HEK293T (cell line): ENCODE data around the gene REPIN1.

ENCODE experiments used
- CTCF ChIA-PET: fragments of 350-600 bp; formaldehyde crosslinking; extraction: SDS; loops from one replicate; lab custom pipeline; 2021; ENCODE audit warnings: antibody characterized with exemption, inconsistent platforms; lab: Yijun Ruan, JAX
- POLR2A ChIA-PET: fragments of 350-600 bp; formaldehyde crosslinking; extraction: SDS; loops from one replicate; lab custom pipeline; 2020; ENCODE audit warnings: antibody characterized with exemption, inconsistent platforms; lab: Yijun Ruan, JAX
- DNase-seq: peaks from one replicate; pipeline ENCODE4 v3.0.0; 2012; ENCODE audit warnings: mixed read lengths; ENCODE audit errors: extremely low spot score
- ARNT ChIP-seq: fragments of 450-650 bp; IDR thresholded peaks from 2 replicates; pipeline ENCODE4 v1.6.1; 2017; ENCODE audit warnings: mild to moderate bottlenecking
- BHLHE40 ChIP-seq: fragments of 450-650 bp; IDR thresholded peaks from 2 replicates; pipeline ENCODE4 v1.6.1; 2016; ENCODE audit warnings: mild to moderate bottlenecking, moderate library complexity, borderline replicate concordance
- CTBP1 ChIP-seq: fragments of 450-650 bp; IDR thresholded peaks from 2 replicates; pipeline ENCODE4 v1.6.1; 2016; ENCODE audit warnings: borderline replicate concordance
- ELF4 ChIP-seq: fragments of 450-650 bp; IDR thresholded peaks from 2 replicates; pipeline ENCODE4 v1.6.1; 2017; ENCODE audit warnings: antibody characterized with exemption
- FOXA1 ChIP-seq: fragments of 450-650 bp; IDR thresholded peaks from 2 replicates; pipeline ENCODE4 v1.6.1; 2016; ENCODE audit warnings: mild to moderate bottlenecking
- FOXK2 ChIP-seq: fragments of 450-650 bp; IDR thresholded peaks from 2 replicates; pipeline ENCODE4 v1.6.1; 2016; ENCODE audit warnings: mild to moderate bottlenecking
- FOXM1 ChIP-seq: fragments of 450-650 bp; IDR thresholded peaks from 2 replicates; pipeline ENCODE4 v1.6.1; 2017; ENCODE audit warnings: mild to moderate bottlenecking, borderline replicate concordance
- HDGF ChIP-seq: fragments of 450-650 bp; IDR thresholded peaks from 2 replicates; pipeline ENCODE4 v1.6.1; 2017; ENCODE audit warnings: antibody characterized with exemption, borderline replicate concordance
- L3MBTL2 ChIP-seq: fragments of 450-650 bp; conservative IDR thresholded peaks from 2 replicates; pipeline ENCODE4 v1.6.1; 2016; ENCODE audit warnings: mild to moderate bottlenecking
- LEF1 ChIP-seq: fragments of 450-650 bp; IDR thresholded peaks from 2 replicates; pipeline ENCODE4 v1.6.1; 2017; ENCODE audit warnings: mild to moderate bottlenecking, borderline replicate concordance
- NFRKB ChIP-seq: fragments of 450-650 bp; IDR thresholded peaks from 2 replicates; pipeline ENCODE4 v1.6.1; 2016; ENCODE audit warnings: mild to moderate bottlenecking, moderate library complexity
- SP1 ChIP-seq: fragments of 450-650 bp; IDR thresholded peaks from 2 replicates; pipeline ENCODE4 v1.6.1; 2017
- SUZ12 ChIP-seq: fragments of 450-650 bp; IDR thresholded peaks from 2 replicates; pipeline ENCODE4 v1.6.1; 2016; ENCODE audit warnings: mild to moderate bottlenecking
- TARDBP ChIP-seq: fragments of 450-650 bp; IDR thresholded peaks from 2 replicates; pipeline ENCODE4 v1.6.1; 2016
- ZNF384 ChIP-seq: fragments of 450-650 bp; IDR thresholded peaks from 2 replicates; pipeline ENCODE4 v1.6.1; 2016
- TF ChIP-seq, protein P1 (sequence below): fragments of 450-650 bp; IDR thresholded peaks from 2 replicates; pipeline ENCODE4 v1.6.1; 2016

REPIN1 gene

DNA sequence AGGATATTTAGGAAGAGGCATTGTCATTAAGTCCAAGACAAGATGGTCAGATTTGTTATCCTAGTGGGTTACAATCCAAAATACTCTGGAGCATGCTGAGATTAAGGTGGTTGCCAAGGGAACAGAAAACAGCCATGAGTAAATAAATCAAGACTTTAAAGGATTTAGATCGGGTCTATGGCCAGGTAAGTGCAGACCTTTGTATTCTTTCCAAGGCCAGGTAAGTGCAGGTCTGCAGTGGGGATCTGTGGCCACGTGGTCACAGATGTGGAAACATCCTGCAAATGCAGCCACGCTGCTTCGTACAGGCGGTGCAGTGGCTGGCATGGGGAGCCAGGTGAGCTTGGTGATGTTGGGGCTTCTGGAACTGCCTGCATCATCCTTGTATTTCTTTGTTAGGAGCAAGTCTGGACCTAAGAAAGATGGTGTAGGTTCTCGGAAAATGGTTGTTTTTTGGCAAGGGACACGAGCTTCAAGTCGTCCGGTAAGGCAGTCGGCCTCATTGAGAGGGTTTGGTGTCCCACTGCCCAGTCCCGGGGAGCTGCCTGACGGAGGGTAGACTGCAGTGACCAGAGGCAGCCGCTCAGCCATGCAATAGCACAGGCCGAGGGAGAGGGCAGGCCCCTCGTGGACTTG lies 32.3 kb downstream of the REPIN1 start:
- CTCF ChIA-PET: interaction anchor here (1.0 kb wide), 1 partner anchor 17 kb away, joined by 3 read pairs; no protein-coding TSS in a partner anchor
- no peak for TF ChIP-seq FOXA1
- TF ChIP-seq, protein P1, sequence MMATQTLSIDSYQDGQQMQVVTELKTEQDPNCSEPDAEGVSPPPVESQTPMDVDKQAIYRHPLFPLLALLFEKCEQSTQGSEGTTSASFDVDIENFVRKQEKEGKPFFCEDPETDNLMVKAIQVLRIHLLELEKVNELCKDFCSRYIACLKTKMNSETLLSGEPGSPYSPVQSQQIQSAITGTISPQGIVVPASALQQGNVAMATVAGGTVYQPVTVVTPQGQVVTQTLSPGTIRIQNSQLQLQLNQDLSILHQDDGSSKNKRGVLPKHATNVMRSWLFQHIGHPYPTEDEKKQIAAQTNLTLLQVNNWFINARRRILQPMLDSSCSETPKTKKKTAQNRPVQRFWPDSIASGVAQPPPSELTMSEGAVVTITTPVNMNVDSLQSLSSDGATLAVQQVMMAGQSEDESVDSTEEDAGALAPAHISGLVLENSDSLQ: no peak
- TF ChIP-seq TARDBP: no peak
- TF ChIP-seq HDGF: no peak
- TF ChIP-seq ARNT: no peak
- TF ChIP-seq FOXK2: no peak
- TF ChIP-seq ELF4: no peak
- no peak for TF ChIP-seq L3MBTL2
- TF ChIP-seq ZNF384: no peak
- TF ChIP-seq SP1: no peak
- no peak for TF ChIP-seq NFRKB
- no peak for TF ChIP-seq BHLHE40
- TF ChIP-seq CTBP1: no peak

DNA sequence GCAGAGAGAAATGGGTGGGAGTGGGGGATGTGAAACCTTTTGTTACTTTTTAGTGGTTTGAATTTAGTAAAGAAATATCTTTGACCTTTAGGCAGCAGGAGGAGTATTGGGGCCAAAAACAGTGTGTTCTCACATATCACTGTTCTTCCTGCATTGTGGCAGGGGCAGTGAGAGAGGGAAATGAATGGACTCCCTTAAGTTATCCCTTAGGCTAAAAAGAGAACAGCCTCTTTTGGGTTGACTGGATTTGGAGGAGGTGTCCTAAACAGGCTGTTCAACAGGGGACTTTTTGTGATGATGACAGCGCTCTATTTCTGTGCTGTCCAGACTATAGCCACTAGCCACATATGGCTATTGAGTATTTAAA lies 32.8 kb downstream of the REPIN1 start:
- CTCF ChIA-PET: interaction anchor here (1.0 kb wide), 1 partner anchor 16 kb away, joined by 3 read pairs; no protein-coding TSS in a partner anchor
- DNase-seq: no peak
- TF ChIP-seq ARNT (no peak), FOXM1 (no peak), HDGF (no peak), LEF1 (no peak), FOXA1 (no peak), L3MBTL2 (no peak), CTBP1 (no peak), SP1 (no peak), NFRKB (no peak), SUZ12 (no peak), ELF4 (no peak), TARDBP (no peak), BHLHE40 (no peak), FOXK2 (no peak), ZNF384 (no peak)
- TF ChIP-seq, protein P1: no peak
- POLR2A ChIA-PET: interaction anchor here (0.7 kb wide), 1 partner anchor 24 kb away, joined by 3 read pairs; no protein-coding TSS in a partner anchor

More for the DNA sequence above, 32.3 kb downstream of the REPIN1 start:
- DNase-seq: no peak
- POLR2A ChIA-PET: interaction anchor here (1.4 to 1.5 kb wide), 2 partner anchors 23 to 31 kb away, joined by 4 to 8 read pairs; no protein-coding TSS in a partner anchor

DNA sequence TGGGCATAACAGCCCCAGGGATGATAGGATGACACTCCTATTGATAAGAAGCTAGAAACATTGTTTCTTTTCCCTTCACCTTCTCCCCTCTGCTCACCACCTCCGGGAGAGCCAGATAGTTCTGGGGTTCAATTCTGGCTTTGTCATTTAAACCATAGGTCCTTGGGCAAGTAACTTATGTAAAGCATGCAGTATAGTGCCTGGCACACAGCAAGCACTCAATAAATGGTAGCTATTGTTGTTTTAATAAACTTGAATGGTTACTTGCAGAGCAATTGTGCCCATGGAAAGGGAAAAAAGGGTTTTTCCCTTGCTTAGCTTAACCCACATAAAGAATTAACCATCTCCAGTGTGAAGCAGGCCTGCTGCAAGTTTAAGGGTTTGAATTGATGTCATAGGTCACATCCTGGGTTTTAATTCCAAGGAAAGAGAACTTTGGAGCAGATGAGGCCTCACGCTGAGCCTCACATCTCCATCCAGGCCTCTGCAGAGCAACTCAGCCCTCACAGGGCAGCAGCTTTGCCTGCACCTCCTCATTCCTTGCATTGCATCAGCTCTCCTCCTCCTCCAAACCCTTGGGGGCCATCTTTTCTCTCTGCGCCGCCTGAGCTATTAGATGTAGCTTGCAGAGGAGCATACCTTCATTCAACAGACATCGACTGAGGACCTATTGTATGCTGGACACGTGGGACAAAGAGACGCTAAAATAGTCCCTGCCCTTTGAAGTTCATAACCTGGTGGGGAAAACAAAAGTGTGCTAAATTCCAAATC lies 33.4 kb downstream of the REPIN1 start:
- POLR2A ChIA-PET: interaction anchor here (0.7 to 1.0 kb wide), 2 partner anchors 24 to 79 kb away, joined by 3 read pairs; partner anchors contain the start of gene LRRC61
- CTCF ChIA-PET: interaction anchor here (0.6 to 1.0 kb wide), 2 partner anchors 13 to 16 kb away, joined by 3 read pairs; no protein-coding TSS in a partner anchor
- TF ChIP-seq FOXM1 (no peak), FOXA1 (no peak), FOXK2 (no peak), SUZ12 (no peak), CTBP1 (no peak), ELF4 (no peak), ZNF384 (no peak), HDGF (no peak), ARNT (no peak), LEF1 (no peak), NFRKB (no peak), BHLHE40 (no peak), SP1 (no peak), TARDBP (no peak), L3MBTL2 (no peak)
- TF ChIP-seq, protein P1: no peak
- DNase-seq: no peak

DNA sequence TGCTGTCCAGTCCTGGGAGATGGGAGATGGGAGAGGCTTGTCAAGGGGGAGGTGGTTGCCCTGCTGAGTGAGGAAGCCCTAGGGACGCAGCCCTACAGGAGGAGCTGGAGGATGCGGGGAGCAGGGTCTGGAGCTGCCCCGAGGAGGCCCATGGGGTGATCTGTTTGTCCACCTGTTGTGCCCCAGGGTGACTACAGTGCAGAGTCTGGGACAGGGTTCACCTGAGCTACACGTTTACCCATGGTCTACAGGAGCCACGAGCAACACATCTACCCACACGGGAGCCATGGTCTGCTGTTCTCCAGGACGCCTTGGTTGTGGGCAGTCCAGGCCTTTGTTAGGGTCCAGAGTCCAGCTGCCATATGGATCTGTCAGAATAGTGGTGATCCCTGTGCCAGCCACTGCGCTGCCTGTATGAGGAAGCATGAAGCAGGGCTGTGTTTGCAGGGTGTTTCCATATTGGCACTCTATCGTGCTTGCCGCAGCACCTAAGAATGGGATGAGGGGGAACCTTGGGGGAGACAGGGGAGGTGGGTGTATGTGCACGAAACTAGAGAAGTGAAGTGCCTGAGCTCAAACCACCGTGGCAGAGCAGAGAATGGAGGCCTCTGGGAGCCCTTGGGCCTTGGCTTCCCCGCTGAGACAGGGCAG lies 34.2 kb downstream of the REPIN1 start:
- TF ChIP-seq SP1 (no peak), CTBP1 (no peak), FOXA1 (no peak), L3MBTL2 (no peak), ELF4 (no peak)
- ChIA-PET CTCF (interaction anchor here (0.6 kb wide), 2 partner anchors 12 to 33 kb away, joined by 3 read pairs; no protein-coding TSS in a partner anchor), POLR2A (interaction anchor here (1.0 to 2.3 kb wide), 2 partner anchors 34 to 80 kb away, joined by 3 to 20 read pairs; partner anchors contain the start of genes LRRC61 and REPIN1)
- no peak for DNase-seq

DNA sequence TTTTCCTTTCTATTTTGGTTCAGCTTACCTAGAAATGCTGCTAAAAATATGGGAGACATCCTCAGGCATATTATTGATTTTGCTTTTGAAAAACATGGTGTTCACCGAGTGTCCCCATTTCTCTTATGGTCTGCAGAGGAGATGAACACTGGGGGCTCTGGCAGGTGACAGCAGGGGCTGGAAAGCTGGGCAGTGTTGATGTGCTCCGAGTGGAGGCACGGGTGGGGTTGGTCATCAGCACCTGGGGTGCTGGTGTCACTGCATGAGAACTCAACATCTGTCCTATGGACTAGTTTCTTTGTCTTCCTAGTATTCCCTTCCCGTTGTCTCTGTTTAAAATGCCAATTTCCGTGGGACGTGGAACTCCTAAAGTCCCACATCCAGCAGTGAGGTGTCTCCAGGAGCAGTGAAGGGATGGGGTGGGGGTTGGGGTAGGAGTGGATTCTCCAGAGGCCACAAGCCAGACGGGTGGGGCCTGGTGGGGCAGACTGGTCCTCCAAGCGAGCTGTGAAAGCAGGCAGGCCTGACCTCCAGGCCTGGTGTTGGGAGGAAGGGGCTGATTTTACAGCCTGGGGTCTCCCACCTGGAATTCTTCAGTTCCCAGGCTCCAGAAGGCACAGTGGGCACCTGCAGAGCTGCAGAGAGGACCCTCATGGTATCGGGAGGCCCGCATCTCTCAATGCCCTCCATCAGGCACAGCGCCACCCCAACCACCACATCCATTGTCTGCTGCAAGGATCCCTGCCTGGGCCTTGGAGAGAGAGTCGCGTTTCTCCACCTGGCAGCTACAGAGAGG lies 35.0 kb downstream of the REPIN1 start:
- CTCF ChIA-PET: interaction anchor here (0.6 kb wide), 1 partner anchor 34 kb away, joined by 3 read pairs; no protein-coding TSS in a partner anchor
- no peak for DNase-seq
- TF ChIP-seq FOXK2: no peak
- no peak for TF ChIP-seq SP1
- TF ChIP-seq, protein P1: no peak
- no peak for TF ChIP-seq L3MBTL2
- no peak for TF ChIP-seq BHLHE40
- TF ChIP-seq FOXA1: no peak
- no peak for TF ChIP-seq ELF4
- no peak for TF ChIP-seq HDGF
- no peak for TF ChIP-seq TARDBP
- TF ChIP-seq SUZ12: no peak
- POLR2A ChIA-PET: interaction anchor here (0.5 to 2.3 kb wide), 9 partner anchors 10 to 138 kb away, joined by 3 to 20 read pairs (median 5); partner anchors contain the start of gene REPIN1
